GM12878 (cell line): Measurements from ENCODE around the gene ZNF813. TPM values are rescaled to one million over a fixed set of nuclear protein-coding genes. Genes with fewer than 3 reads are reported as not detected.

Experiments
- ATAC-seq: fragments of 200-7000 bp; cut with Tn5 transposase; 3 replicates; pipeline ENCODE4 v1.9.1; 2020; ENCODE audit warnings: mild to moderate bottlenecking, moderate library complexity
- BruUV-seq: library from RNA; stranded (reverse); fragments of 400-500 nt; replicated peaks from 2 replicates; lab custom pipeline; 2021; lab: Mats Ljungman, UMichigan
- CTCF ChIA-PET: fragments of 300-600 bp; sonication (Branson Sonifier 250); formaldehyde crosslinking; extraction: SDS; loops from one replicate; lab custom pipeline; 2021; ENCODE audit warnings: inconsistent platforms; lab: Yijun Ruan, JAX
- POLR2A ChIA-PET: fragments of 350-600 bp; formaldehyde crosslinking; extraction: SDS; loops from one replicate; lab custom pipeline; 2021; ENCODE audit warnings: inconsistent platforms; lab: Charles Lee
- RAD21 ChIA-PET: fragments of 300-600 bp; sonication (Branson Sonifier 250); formaldehyde crosslinking; loops from one replicate; lab custom pipeline; 2023; ENCODE audit warnings: antibody characterized with exemption; ENCODE audit not compliant: unreplicated experiment; lab: Charles Lee
- SMC1A ChIA-PET: fragments of 300-600 bp; sonication (Branson Sonifier 250); formaldehyde crosslinking; loops from one replicate; lab custom pipeline; 2023; ENCODE audit not compliant: unreplicated experiment, uncharacterized antibody; lab: Charles Lee
- DNase-seq: peaks from one replicate; pipeline ENCODE4 v3.0.0-alpha.2; 2011; ENCODE audit warnings: low read depth, low spot score
- FAIRE-seq: peaks from 3 replicates; lab custom pipeline; 2011; peaks lifted over from hg19 to GRCh38; lab: Jason Lieb, UNC
- H2AFZ ChIP-seq: 2 replicates; pipeline ENCODE4 v1.6.0; 2011; ENCODE audit warnings: low read depth, low read length, control low read depth; ENCODE audit not compliant: control insufficient read depth
- H3K27ac ChIP-seq: 2 replicates; pipeline ENCODE4 v1.5.1; 2011; ENCODE audit warnings: control low read depth; ENCODE audit not compliant: control insufficient read depth, insufficient read depth
- H3K27me3 ChIP-seq, 2 experiments: replicated peaks in 1 of 2; 2 replicates each; pipeline versions ENCODE4 v1.6.0 to v1.6.1; 2011; ENCODE audit warnings: low read length in 1 of 2; ENCODE audit not compliant: control insufficient read depth in 2 of 2, insufficient read depth in 2 of 2
- H3K36me3 ChIP-seq, 2 experiments: 2 replicates each; pipeline ENCODE4 v1.5.1; 2011; ENCODE audit warnings: low read length in 1 of 2; ENCODE audit not compliant: control insufficient read depth in 2 of 2, insufficient read depth in 2 of 2
- H3K4me1 ChIP-seq: 2 replicates; pipeline ENCODE4 v1.6.1; 2011; ENCODE audit warnings: mild to moderate bottlenecking, low read length, moderate library complexity, mixed read lengths; ENCODE audit not compliant: control insufficient read depth, insufficient read depth
- H3K4me2 ChIP-seq: 2 replicates; pipeline ENCODE4 v1.6.0; 2011; ENCODE audit warnings: control low read depth; ENCODE audit not compliant: control insufficient read depth, insufficient read depth
- H3K4me3 ChIP-seq: fragments of 200-600 bp; sonication (generic); 2 replicates; pipeline ENCODE4 v1.5.1; 2016
- H3K79me2 ChIP-seq: 2 replicates; pipeline ENCODE4 v1.6.0; 2011; ENCODE audit warnings: low read length; ENCODE audit not compliant: control insufficient read depth, insufficient read depth
- H3K9ac ChIP-seq: 2 replicates; pipeline ENCODE4 v1.8.0; 2011; ENCODE audit warnings: low read length, control low read depth, mixed read lengths; ENCODE audit not compliant: control insufficient read depth, insufficient read depth
- H3K9me3 ChIP-seq: replicated peaks from 3 replicates; pipeline ENCODE4 v1.5.1; 2011; ENCODE audit warnings: mild to moderate bottlenecking, low read length; ENCODE audit not compliant: control insufficient read depth, insufficient read depth
- H4K20me1 ChIP-seq: 2 replicates; pipeline ENCODE4 v1.6.0; 2011; ENCODE audit not compliant: control insufficient read depth, insufficient read depth
- ATF7 ChIP-seq: fragments of 450-650 bp; IDR thresholded peaks from 2 replicates; pipeline ENCODE4 v1.6.1; 2016; ENCODE audit warnings: low read depth, mild to moderate bottlenecking
- CREB1 ChIP-seq: IDR thresholded peaks from 2 replicates; pipeline ENCODE4 v1.6.1; 2012; ENCODE audit warnings: low read depth, mild to moderate bottlenecking, inconsistent platforms
- DPF2 ChIP-seq: fragments of 450-650 bp; IDR thresholded peaks from 2 replicates; pipeline ENCODE4 v1.6.1; 2017; ENCODE audit warnings: mild to moderate bottlenecking
- FOXK2 ChIP-seq: fragments of 450-650 bp; IDR thresholded peaks from 2 replicates; pipeline ENCODE4 v1.6.1; 2017; ENCODE audit warnings: mild to moderate bottlenecking, moderate library complexity
- KAT2A ChIP-seq: conservative IDR thresholded peaks from 2 replicates; pipeline ENCODE4 v1.6.1; 2011; ENCODE audit warnings: low read depth, low read length; ENCODE audit not compliant: control insufficient read depth
- MTA2 ChIP-seq: fragments of 450-650 bp; IDR thresholded peaks from 2 replicates; pipeline ENCODE4 v1.6.1; 2016; ENCODE audit warnings: low read depth, mild to moderate bottlenecking, moderate library complexity
- MTA3 ChIP-seq: IDR thresholded peaks from 2 replicates; pipeline ENCODE4 v1.6.1; 2012; ENCODE audit warnings: low read length, inconsistent platforms, borderline replicate concordance
- NFYB ChIP-seq: IDR thresholded peaks from 2 replicates; pipeline ENCODE4 v1.6.1; 2011; ENCODE audit warnings: low read depth, mild to moderate bottlenecking, low read length, improper control_type of control experiment, moderate library complexity; ENCODE audit not compliant: insufficient read depth
- RELA ChIP-seq: fragments of 450-650 bp; IDR thresholded peaks from 2 replicates; pipeline ENCODE4 v1.8.0; 2014; ENCODE audit warnings: borderline replicate concordance; ENCODE audit not compliant: partially characterized antibody
- SP1 ChIP-seq: IDR thresholded peaks from one replicate; pipeline ENCODE4 v1.6.1; 2011; ENCODE audit warnings: low read depth, low read length
- SUZ12 ChIP-seq: fragments of 200-600 bp; sonication (generic); IDR thresholded peaks from one replicate; pipeline ENCODE4 v1.6.1; 2018; ENCODE audit warnings: antibody characterized with exemption, mild to moderate bottlenecking; ENCODE audit not compliant: unreplicated experiment
- TCF3 ChIP-seq: IDR thresholded peaks from 2 replicates; pipeline ENCODE4 v1.6.1; 2012; ENCODE audit warnings: low read depth, mild to moderate bottlenecking, low read length, borderline replicate concordance; ENCODE audit not compliant: insufficient read depth
- ZZZ3 ChIP-seq: IDR thresholded peaks from 2 replicates; pipeline ENCODE4 v1.6.1; 2011; ENCODE audit warnings: low read depth; ENCODE audit not compliant: control insufficient read depth, insufficient read length
- WGBS: methylation state at CpG from one replicate; pipeline ENCODE4 v1.1.6; 2016; ENCODE audit warnings: low lambda C conversion rate; ENCODE audit not compliant: insufficient replicate concordance, insufficient coverage; ENCODE audit errors: missing lambda C conversion rate; 5-methylcytosine and 5-hydroxymethylcytosine counted together
- in situ Hi-C: fragments of 300-500 bp; cut with MboI; formaldehyde crosslinking; loops from 9 replicates; pipeline ENCODE4 v1.14.3; 2018; ENCODE audit warnings: mixed read lengths
- intact Hi-C: fragments of 100-400 bp; cut with micrococcal nuclease; formaldehyde crosslinking; loops from one replicate; pipeline ENCODE4 v1.14.2; 2022; ENCODE audit not compliant: unreplicated experiment
- polyA plus RNA-seq, 11 experiments: library from polyadenylated mRNA; depleted of rRNA in 4 of 11; unstranded in 6 of 11; stranded (reverse) in 5 of 11; fragments of >200 nt; fragmentation: Nextera tagmentation in 4 of 11; fragmentation: Illumina TruSeq in 1 of 11; extraction: Ambion mirVana in 4 of 11; extraction: Trizol in 1 of 11; gene quantifications; 1 replicate in 1 of 11; 2 replicates in 10 of 11; pipeline versions ENCODE4 v1.2.1 to v1.2.3, GENCODE V29; 2011 to 2016; ENCODE audit warnings: inconsistent platforms in 2 of 11, missing spikeins in 2 of 11, low read depth in 1 of 11
- total RNA-seq, 4 experiments: library from RNA; depleted of rRNA in 3 of 4; stranded (reverse); fragments of >200 nt in 3 of 4; fragmentation: Illumina TruSeq in 1 of 4; extraction: Trizol in 1 of 4; gene quantifications; 2 replicates each; pipeline versions ENCODE4 v1.2.1 to v1.2.3, GENCODE V29; 2013 to 2021
- TF ChIP-seq, protein P1 (sequence below): IDR thresholded peaks from 2 replicates; pipeline ENCODE4 v1.6.1; 2012; ENCODE audit warnings: mild to moderate bottlenecking, low read depth, low read length
- TF ChIP-seq, protein P2 (sequence below): fragments of 450-650 bp; formaldehyde crosslinking; IDR thresholded peaks from 2 replicates; pipeline ENCODE4 v1.5.0; 2022; ENCODE audit warnings: mild to moderate bottlenecking, missing genetic modification characterization

Gene ZNF813
- total and polyA plus RNA-seq, 10 of the 15 experiments (the other 5 are each of a cell fraction or from before 2014, with no cell fraction given) = 0.27 to 4.8 (median 2.6) TPM

DNA sequence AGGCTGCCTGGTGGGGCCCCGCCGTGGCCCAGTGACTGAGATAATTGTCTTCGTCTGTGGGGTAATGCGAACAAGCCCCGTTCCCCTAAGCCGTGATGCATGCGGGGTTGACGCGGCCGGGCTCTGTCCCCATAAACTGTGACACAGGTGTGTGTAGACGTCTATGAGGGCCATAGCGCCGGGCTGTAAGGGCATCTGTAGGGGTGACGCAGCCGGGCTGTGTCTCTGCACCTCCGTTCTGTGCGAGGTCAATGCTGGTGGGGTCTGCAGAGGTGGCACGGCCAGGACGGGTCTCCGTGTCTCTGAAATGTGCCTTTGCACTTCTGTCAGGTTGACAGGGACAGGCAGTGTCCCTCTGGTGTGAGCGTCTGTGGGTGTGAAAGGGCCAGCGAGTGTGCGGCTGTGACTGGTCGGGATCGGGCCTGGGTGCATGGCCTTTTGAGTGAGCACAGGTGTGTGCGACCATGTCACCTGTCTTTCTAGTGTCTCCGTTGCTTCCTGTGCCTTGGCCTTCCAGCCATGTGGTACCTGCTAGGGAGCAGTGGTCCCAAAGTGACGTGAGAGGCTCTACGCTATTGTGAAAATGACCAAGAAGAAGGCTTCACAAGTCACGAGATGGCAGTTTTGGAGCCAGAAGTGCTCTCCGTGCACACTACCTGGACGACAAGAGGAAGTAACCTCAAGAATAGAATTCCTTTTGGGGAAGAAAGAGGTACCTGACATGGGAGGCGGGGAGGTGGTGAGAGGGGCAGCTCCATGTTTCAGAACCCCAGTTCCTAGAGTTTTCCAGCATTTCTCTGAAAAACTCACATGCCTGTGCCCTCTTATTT lies 54.1 kb downstream of the ZNF813 start:
- peak overlapping the region; percentile 93 for H3K4me2 ChIP-seq
- ATAC-seq = peak; percentile 15
- no peak overlapping the region for H3K27ac ChIP-seq
- no peak for FAIRE-seq
- BruUV-seq = TSS peak; percentile 76
- H3K27me3 ChIP-seq = no peaks in the 10 kb centered on the region
- ChIA-PET RAD21 (interaction anchor here (1.0 to 1.2 kb wide), 2 partner anchors 12 to 15 kb away, joined by 3 read pairs; no protein-coding TSS in a partner anchor), SMC1A (interaction anchor here (2.3 kb wide), 1 partner anchor 11 kb away, joined by 8 read pairs; no protein-coding TSS in a partner anchor), POLR2A (interaction anchor here (0.8 kb wide), 1 partner anchor 11 kb away, joined by 4 read pairs; no protein-coding TSS in a partner anchor), CTCF (no interaction called here)
- DNase-seq = no peak
- peak overlapping the region; percentile 83 for H2AFZ ChIP-seq
- H3K9ac ChIP-seq = peak overlapping the region; percentile 64; the same call in 1 of the 2 replicates
- H4K20me1 ChIP-seq = no peaks in the 10 kb centered on the region
- peak overlapping the region; percentile 93 for H3K4me3 ChIP-seq
- H3K79me2 ChIP-seq = no peaks in the 10 kb centered on the region
- in situ Hi-C loops = no loop called here
- H3K9me3 ChIP-seq = peaks cover 9% of the 10 kb centered on the region; the same call in 2 of the 3 replicates
- H3K4me1 ChIP-seq = peaks cover 4% of the 10 kb centered on the region; the same call in 1 of the 2 replicates
- no peaks in the 10 kb centered on the region for H3K36me3 ChIP-seq
- 41% methylated on average over 31 of the region's 33 CpGs for WGBS
- intact Hi-C loops = loop anchor here (10.0 kb wide), 1 partner anchor 583 kb away; the partner anchor contains the start of genes NDUFA3 and OSCAR
- TF ChIP-seq RELA (no peak), FOXK2 (no peak), ZZZ3 (no peak), KAT2A (no peak), NFYB (no peak), SP1 (no peak), DPF2 (no peak), MTA2 (no peak), TCF3 (no peak), CREB1 (no peak), MTA3 (no peak), ATF7 (no peak), SUZ12 (no peak)
- TF ChIP-seq, protein P1, sequence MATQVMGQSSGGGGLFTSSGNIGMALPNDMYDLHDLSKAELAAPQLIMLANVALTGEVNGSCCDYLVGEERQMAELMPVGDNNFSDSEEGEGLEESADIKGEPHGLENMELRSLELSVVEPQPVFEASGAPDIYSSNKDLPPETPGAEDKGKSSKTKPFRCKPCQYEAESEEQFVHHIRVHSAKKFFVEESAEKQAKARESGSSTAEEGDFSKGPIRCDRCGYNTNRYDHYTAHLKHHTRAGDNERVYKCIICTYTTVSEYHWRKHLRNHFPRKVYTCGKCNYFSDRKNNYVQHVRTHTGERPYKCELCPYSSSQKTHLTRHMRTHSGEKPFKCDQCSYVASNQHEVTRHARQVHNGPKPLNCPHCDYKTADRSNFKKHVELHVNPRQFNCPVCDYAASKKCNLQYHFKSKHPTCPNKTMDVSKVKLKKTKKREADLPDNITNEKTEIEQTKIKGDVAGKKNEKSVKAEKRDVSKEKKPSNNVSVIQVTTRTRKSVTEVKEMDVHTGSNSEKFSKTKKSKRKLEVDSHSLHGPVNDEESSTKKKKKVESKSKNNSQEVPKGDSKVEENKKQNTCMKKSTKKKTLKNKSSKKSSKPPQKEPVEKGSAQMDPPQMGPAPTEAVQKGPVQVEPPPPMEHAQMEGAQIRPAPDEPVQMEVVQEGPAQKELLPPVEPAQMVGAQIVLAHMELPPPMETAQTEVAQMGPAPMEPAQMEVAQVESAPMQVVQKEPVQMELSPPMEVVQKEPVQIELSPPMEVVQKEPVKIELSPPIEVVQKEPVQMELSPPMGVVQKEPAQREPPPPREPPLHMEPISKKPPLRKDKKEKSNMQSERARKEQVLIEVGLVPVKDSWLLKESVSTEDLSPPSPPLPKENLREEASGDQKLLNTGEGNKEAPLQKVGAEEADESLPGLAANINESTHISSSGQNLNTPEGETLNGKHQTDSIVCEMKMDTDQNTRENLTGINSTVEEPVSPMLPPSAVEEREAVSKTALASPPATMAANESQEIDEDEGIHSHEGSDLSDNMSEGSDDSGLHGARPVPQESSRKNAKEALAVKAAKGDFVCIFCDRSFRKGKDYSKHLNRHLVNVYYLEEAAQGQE = no peak
- TF ChIP-seq, protein P2, sequence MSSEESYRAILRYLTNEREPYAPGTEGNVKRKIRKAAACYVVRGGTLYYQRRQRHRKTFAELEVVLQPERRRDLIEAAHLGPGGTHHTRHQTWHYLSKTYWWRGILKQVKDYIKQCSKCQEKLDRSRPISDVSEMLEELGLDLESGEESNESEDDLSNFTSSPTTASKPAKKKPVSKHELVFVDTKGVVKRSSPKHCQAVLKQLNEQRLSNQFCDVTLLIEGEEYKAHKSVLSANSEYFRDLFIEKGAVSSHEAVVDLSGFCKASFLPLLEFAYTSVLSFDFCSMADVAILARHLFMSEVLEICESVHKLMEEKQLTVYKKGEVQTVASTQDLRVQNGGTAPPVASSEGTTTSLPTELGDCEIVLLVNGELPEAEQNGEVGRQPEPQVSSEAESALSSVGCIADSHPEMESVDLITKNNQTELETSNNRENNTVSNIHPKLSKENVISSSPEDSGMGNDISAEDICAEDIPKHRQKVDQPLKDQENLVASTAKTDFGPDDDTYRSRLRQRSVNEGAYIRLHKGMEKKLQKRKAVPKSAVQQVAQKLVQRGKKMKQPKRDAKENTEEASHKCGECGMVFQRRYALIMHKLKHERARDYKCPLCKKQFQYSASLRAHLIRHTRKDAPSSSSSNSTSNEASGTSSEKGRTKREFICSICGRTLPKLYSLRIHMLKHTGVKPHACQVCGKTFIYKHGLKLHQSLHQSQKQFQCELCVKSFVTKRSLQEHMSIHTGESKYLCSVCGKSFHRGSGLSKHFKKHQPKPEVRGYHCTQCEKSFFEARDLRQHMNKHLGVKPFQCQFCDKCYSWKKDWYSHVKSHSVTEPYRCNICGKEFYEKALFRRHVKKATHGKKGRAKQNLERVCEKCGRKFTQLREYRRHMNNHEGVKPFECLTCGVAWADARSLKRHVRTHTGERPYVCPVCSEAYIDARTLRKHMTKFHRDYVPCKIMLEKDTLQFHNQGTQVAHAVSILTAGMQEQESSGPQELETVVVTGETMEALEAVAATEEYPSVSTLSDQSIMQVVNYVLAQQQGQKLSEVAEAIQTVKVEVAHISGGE (CRISPR knock-in tag) = no peak
